Erythroblast (primary cell): ENCODE results near the gene CNOT11.

ENCODE experiments used
- GATA1 ChIP-seq: IDR thresholded peaks from 2 replicates; pipeline ENCODE4 v1.6.1; 2011; ENCODE audit warnings: low read depth, mild to moderate bottlenecking, control low read depth, low read length, moderate library complexity
- POLR2A ChIP-seq: IDR thresholded peaks from 2 replicates; pipeline ENCODE4 v1.6.1; 2011; ENCODE audit warnings: mild to moderate bottlenecking, low read length

GRCh38 chr2:101205521-101206479, 46.9 kb upstream of the CNOT11 start:
- TF ChIP-seq POLR2A (no peak), GATA1 (no peak)
